Endothelial cell of umbilical vein (primary cell): Measurements from ENCODE around the gene NUTF2.

Source experiments
- CTCF ChIP-seq, 2 donors: IDR thresholded peaks; 1 replicate in 1 of 2; 2 replicates in 1 of 2; pipeline ENCODE4 v1.5.1; 2011; ENCODE audit warnings: low read length in 2 of 2, mild to moderate bottlenecking in 2 of 2, moderate library complexity in 2 of 2, control low read depth in 1 of 2, inconsistent platforms in 1 of 2, low read depth in 1 of 2; ENCODE audit not compliant: insufficient read depth in 1 of 2; ENCODE audit errors: extremely low read depth in 1 of 2
- EZH2 ChIP-seq: IDR thresholded peaks from 2 replicates; pipeline ENCODE4 v1.6.1; 2012; ENCODE audit warnings: borderline replicate concordance, low read depth, mild to moderate bottlenecking, moderate library complexity, low read length, inconsistent platforms; ENCODE audit not compliant: severe bottlenecking
- FOS ChIP-seq: IDR thresholded peaks from 2 replicates; pipeline ENCODE4 v1.6.1; 2011; ENCODE audit warnings: mild to moderate bottlenecking, low read length, moderate library complexity, borderline replicate concordance; ENCODE audit not compliant: insufficient read depth
- GATA2 ChIP-seq: IDR thresholded peaks from 2 replicates; pipeline ENCODE4 v1.7.0; 2011; ENCODE audit warnings: low read depth, mild to moderate bottlenecking, moderate library complexity, mixed read lengths, low read length; ENCODE audit not compliant: insufficient read length, insufficient read depth
- MAX ChIP-seq: IDR thresholded peaks from 2 replicates; pipeline ENCODE4 v1.6.1; 2011; ENCODE audit not compliant: insufficient read depth, insufficient read length
- MYC ChIP-seq: IDR thresholded peaks from one replicate; pipeline ENCODE4 v1.6.1; 2011; ENCODE audit warnings: mild to moderate bottlenecking, low read depth, low read length
- POLR2A ChIP-seq: IDR thresholded peaks from 2 replicates; pipeline ENCODE4 v1.6.1; 2012; ENCODE audit warnings: low read depth, mild to moderate bottlenecking, control low read depth, low read length
- POLR2AphosphoS5 ChIP-seq: IDR thresholded peaks from 2 replicates; pipeline ENCODE4 v1.6.1; 2012; ENCODE audit warnings: low read depth, mild to moderate bottlenecking, control low read depth, low read length, moderate library complexity; ENCODE audit not compliant: insufficient read depth

DNA sequence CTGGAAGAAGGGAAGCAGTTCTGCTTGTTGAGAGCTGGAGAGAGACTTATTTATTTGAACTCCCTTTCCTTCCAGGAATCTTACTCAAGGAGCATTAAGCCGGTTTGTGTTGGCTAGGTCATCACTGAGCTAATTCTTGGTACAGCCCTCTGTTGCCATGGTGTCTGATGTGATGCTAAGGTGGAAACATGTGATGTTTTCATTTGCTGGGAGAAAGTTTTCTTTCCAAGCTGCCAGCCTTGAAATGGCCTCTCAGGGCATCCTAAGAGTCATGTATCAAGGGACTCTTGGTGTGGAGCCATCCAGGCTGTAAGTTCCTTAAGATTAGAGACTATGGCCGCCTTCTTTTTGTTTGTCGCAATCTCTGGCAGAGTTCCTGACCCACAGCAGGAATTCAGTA is 50.5 kb downstream of the NUTF2 start:
- no peak for TF ChIP-seq CTCF (IDR thresholded peaks at IDR 0.05; ENCODE audit: extremely low read depth in 1 of 2, insufficient read depth in 1 of 2, low read depth in 1 of 2, low read length in 2 of 2)
- no peak for TF ChIP-seq POLR2AphosphoS5
- no peak for TF ChIP-seq GATA2
- TF ChIP-seq MAX = no peak
- TF ChIP-seq POLR2A = no peak
- TF ChIP-seq MYC = no peak
- no peak for TF ChIP-seq EZH2
- TF ChIP-seq FOS = no peak
